ENCODE measurements around the gene PLK3. TPM values are rescaled to one million over a fixed set of nuclear protein-coding genes. Genes with fewer than 3 reads are reported as not detected.

PLK3 gene
- total and polyA plus RNA-seq, 9 of the 15 experiments (the other 6 are each of a cell fraction or from before 2014, with no cell fraction given), result 0.52 to 22.7 (median 11.0) TPM

- TF ChIP-seq ZBTB40 (IDR thresholded peaks at IDR 0.05) (no peak), ZBTB40 (CRISPR knock-in tag; IDR thresholded peaks at IDR 0.05) (no peak), NFE2 (IDR thresholded peaks at IDR 0.05; ENCODE audit: low read depth) (no peak), REST (IDR thresholded peaks at IDR 0.05; ENCODE audit: borderline replicate concordance) (no peak), REST (CRISPR knock-in tag; IDR thresholded peaks at IDR 0.05; ENCODE audit: low read depth) (peak; percentile 0; the same call in 1 of the 2 replicates), GTF2F1 (IDR thresholded peaks at IDR 0.05; ENCODE audit: low read depth, low read length) (no peak), ZBTB2 (IDR thresholded peaks at IDR 0.05) (peak; percentile 65), ZNF76 (CRISPR knock-in tag; IDR thresholded peaks at IDR 0.05; ENCODE audit: borderline replicate concordance) (no peak)
Measured at GRCh38 chr1:44820328-44821239, 20.4 kb downstream of the PLK3 start (continued).
